NCI-H2029 treated with DMSO at 0.1 percent for 48 hours (cell line): Measurements from ENCODE around the gene CIB2.

Experiments used
- DNase-seq: peaks from one replicate; lab custom pipeline; 2025; lab: John Stamatoyannopoulos, UW

Gene CIB2

DNA sequence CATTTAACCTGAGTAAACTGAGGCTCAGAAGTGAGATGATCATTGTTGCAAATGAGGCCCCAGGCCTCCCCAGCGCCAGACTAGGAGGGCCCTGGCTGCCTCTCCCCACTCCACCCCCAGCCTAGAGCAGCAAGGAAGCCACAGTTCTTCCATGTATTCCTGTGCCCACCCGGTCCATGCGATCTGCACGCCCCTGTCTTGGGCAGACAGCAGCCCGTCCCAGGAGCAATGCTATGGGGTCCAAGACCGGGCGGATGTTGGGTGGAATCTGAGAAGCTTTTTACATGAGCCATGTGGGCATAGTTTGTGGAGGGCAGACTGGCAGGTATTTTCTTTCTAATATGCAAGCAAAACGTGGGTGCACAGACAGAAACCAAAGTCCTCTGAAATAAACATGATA lies 23.8 kb downstream of the CIB2 start:
- no peak for DNase-seq

DNA sequence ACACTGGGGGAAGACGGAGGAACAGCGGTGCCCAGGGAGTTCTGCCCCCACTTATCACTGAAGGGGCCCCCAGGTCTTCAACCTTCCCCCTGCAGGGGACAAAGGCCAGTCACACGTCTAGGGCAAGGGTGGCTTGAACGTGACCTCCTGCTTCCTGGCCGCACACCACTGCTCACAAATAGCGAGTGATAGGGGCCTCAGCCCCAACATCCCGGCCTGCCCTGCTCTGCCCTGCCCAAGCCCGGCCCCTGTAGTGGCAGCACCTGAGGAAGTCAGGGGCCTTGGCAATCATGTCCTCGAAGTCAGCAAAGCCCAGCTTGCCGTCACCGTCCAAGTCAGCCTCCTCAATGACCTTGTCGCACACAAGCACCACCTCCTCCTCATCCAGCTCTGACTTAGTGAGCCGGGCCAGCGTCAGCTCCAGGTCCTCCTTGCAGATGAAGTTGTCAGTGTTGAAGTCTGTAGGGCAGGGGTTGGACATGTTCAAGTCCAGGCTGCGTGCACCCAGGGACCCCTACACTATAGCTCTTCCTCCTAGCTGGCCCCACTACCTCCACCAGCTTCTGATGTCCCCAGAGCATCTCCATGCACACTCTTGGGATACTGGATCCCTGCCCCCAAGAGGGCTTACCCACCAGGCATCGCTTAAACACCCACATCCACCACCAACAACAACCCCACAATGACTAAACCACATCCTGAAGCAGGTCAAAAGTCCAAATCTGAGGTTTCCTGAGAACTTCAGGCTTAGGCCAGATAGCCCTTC lies 25.6 kb downstream of the CIB2 start:
- no peak for DNase-seq

DNA sequence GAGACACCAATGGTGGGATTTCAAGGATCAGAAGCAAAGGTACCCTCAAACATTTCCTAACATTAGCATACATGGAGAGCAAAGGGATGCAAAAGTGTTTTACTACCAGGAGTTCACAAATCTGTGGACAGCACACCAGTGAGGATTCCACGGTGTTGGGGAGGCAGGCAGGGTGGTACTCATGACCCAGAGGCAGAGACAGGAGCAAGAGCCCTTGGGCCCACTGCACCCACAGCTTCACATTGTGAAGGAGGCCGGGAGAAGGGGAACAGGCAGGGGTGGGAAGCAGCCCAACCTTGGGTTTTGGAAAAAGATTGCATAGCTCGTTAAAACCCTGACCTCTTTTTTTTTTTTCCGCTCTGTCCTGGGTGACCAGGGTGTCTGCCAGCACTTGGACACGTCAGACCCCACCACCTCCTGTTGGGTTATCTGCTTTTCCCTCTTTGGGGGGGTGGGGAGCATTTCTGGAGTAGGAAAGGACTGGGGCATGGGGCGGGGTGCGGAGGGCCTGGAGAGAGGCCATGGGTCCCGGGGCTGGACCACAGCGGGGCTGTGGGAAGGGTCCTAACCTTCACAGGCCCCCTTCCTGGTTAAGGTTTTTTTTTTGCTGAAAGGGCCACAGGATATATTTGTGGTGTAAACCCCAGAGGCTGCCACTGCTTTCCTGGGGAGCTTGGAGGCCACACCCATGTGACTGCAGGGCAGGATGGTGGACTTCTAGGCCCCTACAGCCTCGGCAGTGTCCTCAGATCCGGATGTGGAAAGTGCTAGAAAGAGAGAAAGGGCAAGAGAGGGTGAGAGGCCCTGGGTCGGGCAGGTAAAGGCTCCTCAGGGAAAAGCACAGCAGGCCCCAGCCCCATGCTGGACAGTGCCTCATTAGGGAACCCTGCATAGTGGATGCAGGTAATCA lies 26.4 kb downstream of the CIB2 start:
- DNase-seq: no peak

DNA sequence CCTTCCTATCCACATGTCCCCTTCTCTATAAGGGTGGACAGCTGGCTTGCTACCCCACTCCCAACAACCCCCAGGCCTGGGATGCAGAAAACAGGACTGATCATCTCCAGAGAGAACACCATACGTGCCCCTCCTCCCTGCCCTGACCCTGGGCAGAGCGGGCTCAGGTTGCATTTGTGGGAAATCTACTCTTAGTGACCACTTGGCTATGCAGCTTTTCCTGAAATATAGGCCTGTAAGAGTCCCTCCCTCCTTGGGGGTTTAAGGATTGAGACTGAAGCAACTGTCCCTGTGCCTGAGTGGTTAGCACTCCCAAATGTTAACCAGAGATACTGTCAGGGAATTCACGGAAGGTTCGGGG lies 27.1 kb downstream of the CIB2 start:
- no peak for DNase-seq

DNA sequence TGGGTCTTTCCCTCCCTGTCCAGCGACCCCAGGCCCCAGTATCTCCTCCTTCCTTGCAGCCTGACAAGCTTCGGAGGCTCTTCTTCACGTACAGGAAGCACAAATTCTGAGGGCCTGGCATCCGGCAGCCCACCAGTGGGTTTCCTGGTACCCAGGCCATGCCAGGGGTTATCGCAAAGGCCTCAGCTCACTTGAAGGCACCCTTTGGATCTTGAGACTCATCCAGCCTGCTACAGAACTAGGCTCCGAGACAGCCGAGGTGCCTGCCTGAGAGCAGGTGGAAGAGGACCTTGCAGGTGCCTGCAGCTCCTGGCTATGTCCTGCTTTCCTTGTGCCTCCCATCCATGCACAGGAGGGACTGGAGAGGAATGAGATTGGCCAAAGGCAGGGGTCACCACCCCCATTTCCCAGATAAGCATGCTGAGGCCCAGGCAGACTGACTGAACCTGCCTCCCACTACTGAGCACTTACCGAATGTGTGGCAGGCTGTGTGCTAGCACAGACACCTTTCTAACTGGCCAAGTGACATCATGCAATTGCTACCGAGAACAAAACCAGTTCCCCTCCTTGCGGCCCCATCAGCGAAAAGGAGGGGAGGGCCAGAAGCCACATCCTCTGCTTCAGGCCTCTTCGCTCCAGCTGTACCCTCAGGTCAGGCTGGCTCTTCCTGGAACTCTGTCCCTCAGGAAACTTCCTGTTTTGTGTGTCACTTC lies 27.7 kb downstream of the CIB2 start:
- no peak for DNase-seq

DNA sequence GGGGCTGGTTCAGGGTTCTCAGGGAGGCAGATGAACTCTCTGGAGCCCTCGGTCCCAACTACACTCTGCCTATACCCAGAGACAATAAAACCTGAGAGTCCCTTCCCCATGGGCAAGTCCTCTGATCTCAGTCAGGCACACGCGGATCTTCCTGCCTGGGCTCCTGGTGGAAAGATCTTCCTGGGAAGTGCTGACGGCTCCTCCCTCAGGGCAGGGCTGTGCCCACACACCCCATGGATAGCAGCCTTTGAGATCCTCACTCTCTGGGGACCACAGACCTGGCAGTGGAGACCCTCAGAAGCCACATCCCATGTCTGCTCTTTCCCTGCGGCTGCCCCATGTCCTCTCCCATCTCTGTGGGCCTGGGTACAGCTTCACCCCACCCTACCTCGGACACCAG lies 28.5 kb downstream of the CIB2 start:
- DNase-seq: no peak

DNA sequence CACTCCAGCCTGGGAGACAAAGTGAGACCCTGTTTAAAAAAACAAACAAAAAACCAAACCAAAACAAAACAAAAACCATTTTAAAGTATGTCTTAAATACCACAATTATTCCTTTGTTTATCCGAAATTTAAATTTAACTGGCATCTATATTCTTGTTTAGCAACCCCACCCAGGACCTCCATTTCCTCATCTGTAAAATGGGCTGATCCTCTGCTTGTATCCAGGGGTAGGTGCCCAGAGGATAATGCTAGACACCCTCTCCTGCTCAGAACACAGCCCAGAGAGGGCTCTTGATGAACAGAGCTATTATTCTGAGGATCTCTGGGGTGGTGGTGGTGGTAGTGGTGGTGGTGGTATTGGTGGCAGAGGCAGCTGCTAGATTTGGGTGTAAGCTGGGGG lies 29.0 kb downstream of the CIB2 start:
- DNase-seq: no peak

DNA sequence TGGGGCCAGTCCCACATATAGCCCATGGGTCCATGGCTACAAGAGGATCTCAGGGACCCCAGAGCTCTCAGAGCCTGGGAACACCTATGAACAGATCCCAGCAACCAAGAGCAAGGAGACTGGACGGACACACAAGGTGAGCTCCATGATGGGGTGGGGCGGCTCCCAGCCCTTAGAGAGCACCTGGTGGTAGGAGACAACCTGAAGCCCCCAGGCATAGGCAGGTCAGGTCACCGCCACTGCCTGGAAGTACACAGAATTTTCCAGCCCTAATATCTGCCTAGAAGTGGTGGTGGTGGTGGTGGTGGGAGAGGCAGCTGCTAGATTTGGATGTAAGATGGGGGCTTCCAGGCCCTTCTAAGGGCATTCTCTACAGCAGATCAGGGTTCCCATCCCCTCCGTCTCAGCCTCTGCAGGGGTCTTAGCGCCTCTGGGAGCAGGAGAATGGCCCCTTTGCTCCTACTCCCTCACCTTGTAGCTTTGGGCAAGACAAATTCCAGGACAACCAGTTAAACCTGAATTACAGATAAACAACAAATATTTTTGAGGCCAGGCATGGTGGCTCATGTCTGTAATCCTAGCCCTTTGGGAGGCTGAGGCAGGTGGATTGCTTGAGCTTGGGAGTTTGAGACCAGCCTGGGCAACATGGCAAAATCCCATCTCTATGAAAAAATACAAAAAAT lies 29.7 kb downstream of the CIB2 start:
- DNase-seq: no peak

DNA sequence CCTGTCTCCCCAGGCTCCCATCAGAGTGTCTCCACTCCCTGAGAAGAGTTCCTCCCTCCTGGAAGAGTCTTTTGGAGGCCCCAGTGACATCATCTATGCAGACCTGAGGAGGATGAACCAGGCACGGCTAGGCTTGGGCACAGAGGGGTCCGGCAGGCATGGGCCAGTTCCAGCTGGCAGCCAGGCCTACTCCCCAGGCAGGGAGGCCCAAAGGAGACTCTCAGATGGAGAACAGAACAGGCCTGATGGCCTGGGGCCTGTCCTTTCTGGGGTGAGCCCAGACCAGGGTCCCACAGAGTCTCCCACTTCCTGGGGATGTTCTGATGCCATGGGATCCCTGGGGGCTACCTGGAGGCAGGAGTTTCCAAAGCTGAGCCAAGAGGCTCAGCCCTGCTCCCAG lies 30.4 kb downstream of the CIB2 start:
- no peak for DNase-seq

DNA sequence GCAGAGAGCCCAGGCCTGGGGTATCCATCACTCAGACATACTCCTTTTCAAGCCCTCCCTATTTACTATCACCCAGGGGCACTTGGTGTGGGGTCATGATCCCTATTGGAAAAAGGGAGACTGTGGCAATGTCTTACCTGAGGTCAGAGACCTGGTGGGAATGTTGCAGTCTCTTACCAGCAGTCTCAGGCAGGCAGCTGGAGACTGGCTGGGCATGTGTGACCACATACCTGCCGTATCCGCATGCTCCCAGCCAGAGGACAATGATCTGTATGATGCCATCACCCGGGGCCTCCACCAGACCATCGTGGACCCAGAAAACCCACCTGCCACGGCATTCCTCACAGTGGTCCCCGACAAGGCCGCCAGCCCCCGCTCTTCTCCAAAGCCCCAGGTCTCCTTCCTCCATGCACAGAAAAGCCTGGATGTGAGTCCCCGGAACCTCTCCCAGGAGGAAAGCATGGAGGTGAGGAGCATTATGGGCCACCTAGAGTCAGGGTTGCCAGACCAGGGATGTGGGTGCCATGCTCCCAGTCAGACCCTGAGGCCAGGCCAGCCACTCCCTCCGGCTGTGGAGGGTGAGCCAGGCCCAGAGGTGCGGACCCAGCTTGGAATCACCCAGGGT lies 33.0 kb downstream of the CIB2 start:
- no peak for DNase-seq

DNA sequence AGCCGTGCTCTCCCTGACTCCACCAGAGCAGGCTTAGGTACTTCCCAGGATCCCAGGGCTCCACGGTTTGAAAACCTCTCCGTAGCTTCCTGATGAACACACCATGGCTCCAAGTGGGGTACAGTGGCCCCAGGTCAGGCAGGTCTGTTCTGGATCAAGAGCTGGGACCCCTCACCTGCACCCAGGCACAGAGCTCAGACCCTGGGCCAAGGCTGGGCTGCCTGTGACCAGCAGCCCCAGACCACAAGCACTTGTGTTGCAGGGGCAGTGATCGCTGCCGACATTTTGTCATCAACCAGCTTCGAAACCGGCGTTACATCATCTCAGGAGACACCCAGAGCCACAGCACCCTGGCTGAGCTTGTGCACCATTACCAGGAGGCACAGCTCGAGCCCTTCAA lies 33.6 kb downstream of the CIB2 start:
- DNase-seq: no peak

DNA sequence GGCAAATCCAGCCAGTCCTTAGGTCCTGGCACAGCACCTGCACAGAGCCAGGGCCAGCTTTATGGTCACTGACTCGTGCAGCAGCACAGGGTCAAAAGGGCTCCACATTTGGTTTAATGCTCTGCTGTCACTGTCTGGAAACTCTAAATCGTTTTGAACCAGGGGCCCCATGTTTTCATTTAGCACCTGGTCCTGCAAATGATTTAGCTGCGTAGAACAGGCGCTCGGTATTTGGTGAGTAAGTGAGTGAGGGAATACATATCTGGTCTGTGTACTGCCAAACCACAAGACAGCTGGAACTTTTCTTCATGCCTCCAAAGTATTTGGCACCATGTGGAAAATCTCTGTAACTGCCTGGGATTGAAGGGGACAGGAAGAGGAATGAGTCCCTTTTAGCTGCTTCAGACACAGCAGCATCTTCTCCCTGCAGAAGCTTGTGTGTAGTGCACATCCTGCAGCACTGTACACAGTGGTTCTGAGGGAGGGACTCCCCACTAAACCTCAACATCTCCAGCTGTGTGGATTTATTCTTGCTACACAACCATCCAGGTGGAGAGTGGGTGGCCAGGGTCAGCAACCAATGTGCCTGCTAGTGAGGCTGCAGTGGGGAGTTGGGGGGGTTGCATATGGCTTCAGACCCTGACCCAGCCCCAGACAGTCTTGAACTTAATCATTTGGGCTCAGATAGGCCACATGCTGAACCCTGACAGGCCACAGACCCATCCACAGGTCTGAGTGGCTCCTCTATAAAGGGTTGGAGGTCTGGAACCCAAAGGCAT lies 37.8 kb downstream of the CIB2 start:
- no peak for DNase-seq

DNA sequence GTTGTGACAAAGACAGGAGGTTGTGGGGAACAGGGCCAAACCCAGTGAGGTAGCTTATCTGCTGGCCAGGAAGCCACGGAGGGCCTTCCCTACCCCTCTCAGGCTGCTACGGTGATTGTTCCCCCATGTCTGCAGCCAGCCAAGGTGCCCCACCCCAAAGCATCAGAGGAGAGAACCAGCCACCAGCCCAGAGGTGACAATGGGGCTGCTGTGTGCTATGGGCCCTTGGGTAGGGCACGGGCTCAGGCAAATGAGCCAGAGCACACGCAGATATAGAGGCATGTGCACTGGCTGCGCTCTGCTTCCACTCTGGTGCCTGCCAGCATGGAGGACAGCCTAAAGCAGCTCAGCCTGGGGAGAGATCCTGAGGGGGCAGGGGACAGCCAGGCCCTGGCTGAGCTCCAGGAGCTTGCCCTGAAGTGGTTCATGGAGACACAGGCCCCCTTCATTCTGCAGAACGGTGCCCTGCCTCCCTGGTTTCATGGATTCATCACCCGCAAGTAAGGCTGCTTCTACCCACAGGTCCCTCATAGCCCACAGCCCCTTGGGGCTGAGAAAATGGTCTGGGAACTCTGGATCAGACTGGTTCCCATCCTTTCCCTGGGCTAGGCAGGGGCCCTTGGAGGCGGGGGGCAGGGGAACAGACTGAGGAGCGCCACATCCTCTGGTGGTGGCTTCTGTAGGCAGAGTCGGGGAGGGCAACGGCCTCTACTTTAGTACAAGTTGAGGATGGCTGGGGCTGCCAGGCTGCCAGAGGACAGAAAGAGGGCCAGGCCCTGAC lies 38.8 kb downstream of the CIB2 start, which contains the start of gene SH2D7:
SH2D7 (plus strand) TSS at position 301 of the 781 bp plus-strand sequence; CDS start at position 325, 24 bp downstream.
- no peak for DNase-seq

DNA sequence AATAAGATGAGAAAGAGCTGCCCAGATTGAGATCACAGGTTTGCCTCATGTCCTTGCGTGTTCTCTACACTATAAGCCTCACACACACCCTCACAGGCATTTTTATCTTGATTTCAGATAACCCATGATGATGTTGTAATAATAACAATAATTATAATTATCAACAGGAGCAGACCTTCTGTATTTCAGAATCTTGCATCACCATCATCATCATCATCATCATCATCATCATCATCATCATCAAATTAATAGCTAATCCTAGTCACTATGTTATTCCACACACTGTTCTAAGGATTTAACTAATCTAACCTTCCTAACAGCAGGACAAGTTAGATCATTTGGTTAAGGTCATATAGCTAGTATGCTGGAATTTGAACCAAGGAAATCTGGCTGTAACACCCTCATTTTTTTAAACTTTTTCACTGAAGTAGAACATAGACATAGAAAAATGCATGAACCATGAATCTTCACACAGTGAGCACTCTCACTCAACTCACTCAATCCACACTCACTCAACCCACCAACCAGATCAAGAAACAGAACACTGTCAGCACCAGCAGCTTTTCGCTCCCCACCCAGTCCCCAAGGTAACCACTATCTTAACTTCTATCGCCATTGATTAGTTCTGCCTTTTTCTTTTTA lies 40.7 kb downstream of the CIB2 start:
- no peak for DNase-seq

DNA sequence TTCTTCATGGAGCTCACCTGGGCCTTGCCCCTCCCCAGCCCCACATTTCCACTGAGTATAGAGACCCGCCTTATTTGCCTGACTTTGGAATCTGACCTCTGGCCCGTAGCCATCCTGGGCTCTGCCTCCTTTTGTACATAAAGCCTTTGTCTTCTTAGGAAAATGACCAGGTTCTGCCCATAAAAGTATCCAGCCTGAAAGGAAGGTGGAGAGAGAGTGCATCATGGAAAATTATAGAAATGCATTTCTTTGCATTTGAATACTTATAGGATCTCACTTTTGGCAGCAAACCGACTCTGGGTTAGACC lies 42.5 kb downstream of the CIB2 start:
- no peak for DNase-seq

DNA sequence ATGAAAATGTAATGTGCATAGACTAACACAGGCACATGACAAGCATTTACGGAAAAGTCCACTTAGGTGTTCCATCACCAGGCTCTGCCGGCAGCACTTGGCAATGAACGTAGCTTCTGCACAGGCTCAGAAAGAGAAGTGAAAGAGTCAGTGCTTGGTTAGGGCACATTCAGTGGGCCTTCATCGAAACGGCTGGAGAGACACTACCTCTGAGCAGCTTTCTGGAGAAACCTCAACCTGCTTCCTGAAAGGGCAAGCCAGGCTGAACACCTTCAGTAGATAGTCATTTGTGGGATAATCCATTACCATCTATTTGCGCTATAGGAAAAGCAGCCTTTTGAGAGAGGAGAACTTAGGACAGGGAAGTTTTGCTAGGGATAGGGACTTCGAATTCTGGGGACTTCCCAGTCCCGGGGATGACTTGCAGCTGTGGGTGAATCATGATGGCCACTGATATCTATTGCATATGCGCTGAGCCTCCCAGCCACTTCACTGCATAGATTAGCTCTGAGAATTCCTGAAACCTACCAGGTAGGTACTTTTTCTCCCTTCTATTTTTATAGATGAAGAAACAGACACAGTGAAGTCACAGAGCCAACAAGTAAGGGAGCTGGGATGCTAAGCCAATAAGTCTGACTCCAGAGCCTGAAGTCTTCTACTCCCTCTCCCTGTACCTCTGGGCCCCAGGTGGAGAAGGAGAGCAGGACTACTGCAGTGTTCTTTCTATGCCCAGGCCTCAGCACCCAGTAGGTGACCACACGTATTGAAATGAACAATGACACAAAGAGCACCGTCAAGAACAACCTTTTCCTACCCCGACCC lies 43.1 kb downstream of the CIB2 start:
- no peak for DNase-seq

DNA sequence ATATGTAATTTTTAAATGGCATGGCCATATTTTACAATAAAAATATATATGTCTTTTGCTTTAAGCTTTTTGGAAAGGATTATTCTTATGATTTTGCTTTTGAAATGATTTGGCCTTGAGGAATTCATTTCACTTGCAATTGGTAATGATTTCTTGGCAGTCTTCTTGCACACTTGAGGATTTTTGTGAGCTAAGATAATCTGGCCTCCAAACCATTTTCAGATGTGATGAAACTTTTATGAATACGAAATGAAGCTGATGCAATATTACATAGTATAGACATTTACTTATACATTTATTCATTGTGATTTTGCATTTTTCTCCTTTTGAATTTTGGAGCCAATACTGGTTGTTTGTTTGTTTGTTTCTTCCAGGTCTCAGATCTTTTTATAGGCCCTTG lies 45.3 kb downstream of the CIB2 start:
- DNase-seq: no peak

DNA sequence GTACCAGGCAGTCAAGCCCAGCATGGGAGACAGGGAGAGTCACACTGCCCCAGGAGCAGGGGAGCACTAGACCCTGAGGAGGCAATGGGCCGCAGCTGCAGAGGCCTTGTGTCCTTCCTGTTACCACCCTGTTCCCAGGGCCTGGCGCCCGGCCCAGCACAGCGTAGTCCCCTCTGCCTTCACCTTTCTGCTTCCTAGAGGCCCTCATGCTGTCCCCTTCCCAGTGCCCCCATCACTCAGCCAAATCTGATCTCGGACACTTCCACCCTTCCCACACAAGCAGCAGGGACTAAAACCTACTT lies 46.8 kb downstream of the CIB2 start:
- no peak for DNase-seq
